HepG2 (cell line): ENCODE measurements around the gene PDLIM7. TPM values are rescaled to one million over a fixed set of nuclear protein-coding genes. Genes with fewer than 3 reads are reported as not detected.

ENCODE experiments used
- SP4 ChIP-seq: sonication (generic); formaldehyde crosslinking; IDR thresholded peaks from 2 replicates; pipeline ENCODE4 v1.8.1; 2023; ENCODE audit warnings: mild to moderate bottlenecking, missing genetic modification reagents
- ZNF335 ChIP-seq: sonication (generic); formaldehyde crosslinking; IDR thresholded peaks from 2 replicates; pipeline ENCODE4 v1.4.0; 2020; ENCODE audit warnings: missing genetic modification reagents
- ZNF383 ChIP-seq: sonication (generic); formaldehyde crosslinking; IDR thresholded peaks from 2 replicates; pipeline ENCODE4 v1.4.0; 2020; ENCODE audit warnings: missing genetic modification reagents, mild to moderate bottlenecking, borderline replicate concordance
- ZNF614 ChIP-seq: IDR thresholded peaks from 2 replicates; pipeline ENCODE4 v1.6.1; 2018; ENCODE audit warnings: missing biosample characterization, missing genetic modification reagents, inconsistent platforms, borderline replicate concordance
- ZZZ3 ChIP-seq: sonication (generic); formaldehyde crosslinking; IDR thresholded peaks from 2 replicates; pipeline ENCODE4 v1.4.0; 2020; ENCODE audit warnings: missing genetic modification reagents, mild to moderate bottlenecking, borderline replicate concordance
- polyA plus RNA-seq, 8 experiments: library from polyadenylated mRNA; depleted of rRNA in 3 of 8; stranded (reverse) in 7 of 8; unstranded in 1 of 8; fragments of >200 nt; fragmentation: Illumina TruSeq in 4 of 8; extraction: Trizol in 4 of 8; gene quantifications; 2 replicates each; pipeline versions ENCODE4 v1.2.1 to v1.2.3, GENCODE V29; 2011 to 2016; ENCODE audit warnings: low read depth in 4 of 8, missing spikeins in 1 of 8, mixed read lengths in 1 of 8; ENCODE audit not compliant: insufficient read depth in 1 of 8
- total RNA-seq, 5 experiments: library from RNA; depleted of rRNA; stranded (reverse); fragments of >200 nt; fragmentation: Illumina TruSeq; extraction: Trizol; gene quantifications; 2 replicates each; pipeline ENCODE4 v1.2.3, GENCODE V29; 2016; ENCODE audit warnings: low read depth in 1 of 5
- TF ChIP-seq, protein P1 (sequence below): sonication (generic); formaldehyde crosslinking; IDR thresholded peaks from 2 replicates; pipeline ENCODE4 v1.8.0; 2022; ENCODE audit warnings: mild to moderate bottlenecking, missing genetic modification reagents
- TF ChIP-seq, protein P2 (sequence below): sonication (generic); formaldehyde crosslinking; IDR thresholded peaks from 2 replicates; pipeline ENCODE4 v1.5.1; 2020; ENCODE audit warnings: missing genetic modification reagents, mild to moderate bottlenecking, borderline replicate concordance
- TF ChIP-seq, protein P3 (sequence below): sonication (generic); formaldehyde crosslinking; IDR thresholded peaks from 2 replicates; pipeline ENCODE4 v1.4.0; 2020; ENCODE audit warnings: mild to moderate bottlenecking, missing genetic modification reagents

The PDLIM7 gene
- total and polyA plus RNA-seq, 2 of the 13 experiments (the other 11 are each of a cell fraction or from before 2014, with no cell fraction given) = 21.1 to 31.3 TPM

DNA sequence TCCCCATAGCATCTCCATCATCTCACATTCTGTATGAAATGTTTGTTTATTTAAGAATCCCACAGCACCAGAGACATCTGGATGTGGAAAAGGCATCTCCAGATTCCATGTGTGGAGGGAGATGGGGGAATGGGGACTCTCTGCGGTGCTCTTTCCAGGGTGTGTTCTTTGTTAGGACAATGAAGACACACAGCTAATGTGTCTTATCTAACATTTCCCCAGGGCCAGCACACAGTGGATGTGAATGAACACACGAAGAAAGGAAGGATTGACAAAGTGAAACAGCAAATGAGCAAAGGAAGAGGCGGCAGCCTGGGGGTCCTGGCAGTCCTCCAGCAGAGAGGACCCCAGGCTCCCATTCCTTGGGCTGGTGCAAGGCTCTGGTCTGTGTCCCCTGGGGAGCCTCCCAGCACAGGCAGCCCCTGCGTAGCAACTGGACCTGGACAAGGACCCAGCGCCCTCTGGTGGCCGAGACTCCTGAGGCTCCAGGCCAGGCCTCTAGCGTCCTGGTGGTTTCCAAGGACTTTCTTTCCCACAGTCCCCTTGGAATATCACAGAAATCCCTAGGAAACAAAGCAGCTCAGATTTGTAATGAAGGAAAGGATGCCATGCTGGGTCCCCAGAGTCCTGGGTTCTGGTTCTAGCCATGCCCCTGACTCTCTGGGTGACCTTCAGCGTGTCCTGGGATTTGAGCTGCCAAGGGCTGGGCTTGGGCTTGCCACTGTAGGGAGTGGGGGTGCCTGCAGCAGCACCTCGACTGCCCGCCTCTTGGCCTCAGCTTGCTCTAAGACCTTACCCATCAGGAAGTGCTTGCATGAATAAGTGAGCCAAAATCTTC lies 3.5 kb upstream of the PDLIM7 start (continued):
- TF ChIP-seq, protein P1, sequence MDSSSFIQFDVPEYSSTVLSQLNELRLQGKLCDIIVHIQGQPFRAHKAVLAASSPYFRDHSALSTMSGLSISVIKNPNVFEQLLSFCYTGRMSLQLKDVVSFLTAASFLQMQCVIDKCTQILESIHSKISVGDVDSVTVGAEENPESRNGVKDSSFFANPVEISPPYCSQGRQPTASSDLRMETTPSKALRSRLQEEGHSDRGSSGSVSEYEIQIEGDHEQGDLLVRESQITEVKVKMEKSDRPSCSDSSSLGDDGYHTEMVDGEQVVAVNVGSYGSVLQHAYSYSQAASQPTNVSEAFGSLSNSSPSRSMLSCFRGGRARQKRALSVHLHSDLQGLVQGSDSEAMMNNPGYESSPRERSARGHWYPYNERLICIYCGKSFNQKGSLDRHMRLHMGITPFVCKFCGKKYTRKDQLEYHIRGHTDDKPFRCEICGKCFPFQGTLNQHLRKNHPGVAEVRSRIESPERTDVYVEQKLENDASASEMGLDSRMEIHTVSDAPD = no peak
- TF ChIP-seq ZNF614 (CRISPR knock-in tag) = no peak
- 0 out of 2 replicates have a peak, but pooled peaks have one; percentile 16 for TF ChIP-seq ZNF335 (CRISPR knock-in tag)
- TF ChIP-seq, protein P2, sequence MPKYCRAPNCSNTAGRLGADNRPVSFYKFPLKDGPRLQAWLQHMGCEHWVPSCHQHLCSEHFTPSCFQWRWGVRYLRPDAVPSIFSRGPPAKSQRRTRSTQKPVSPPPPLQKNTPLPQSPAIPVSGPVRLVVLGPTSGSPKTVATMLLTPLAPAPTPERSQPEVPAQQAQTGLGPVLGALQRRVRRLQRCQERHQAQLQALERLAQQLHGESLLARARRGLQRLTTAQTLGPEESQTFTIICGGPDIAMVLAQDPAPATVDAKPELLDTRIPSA (CRISPR knock-in tag) = no peak
- TF ChIP-seq, protein P3, sequence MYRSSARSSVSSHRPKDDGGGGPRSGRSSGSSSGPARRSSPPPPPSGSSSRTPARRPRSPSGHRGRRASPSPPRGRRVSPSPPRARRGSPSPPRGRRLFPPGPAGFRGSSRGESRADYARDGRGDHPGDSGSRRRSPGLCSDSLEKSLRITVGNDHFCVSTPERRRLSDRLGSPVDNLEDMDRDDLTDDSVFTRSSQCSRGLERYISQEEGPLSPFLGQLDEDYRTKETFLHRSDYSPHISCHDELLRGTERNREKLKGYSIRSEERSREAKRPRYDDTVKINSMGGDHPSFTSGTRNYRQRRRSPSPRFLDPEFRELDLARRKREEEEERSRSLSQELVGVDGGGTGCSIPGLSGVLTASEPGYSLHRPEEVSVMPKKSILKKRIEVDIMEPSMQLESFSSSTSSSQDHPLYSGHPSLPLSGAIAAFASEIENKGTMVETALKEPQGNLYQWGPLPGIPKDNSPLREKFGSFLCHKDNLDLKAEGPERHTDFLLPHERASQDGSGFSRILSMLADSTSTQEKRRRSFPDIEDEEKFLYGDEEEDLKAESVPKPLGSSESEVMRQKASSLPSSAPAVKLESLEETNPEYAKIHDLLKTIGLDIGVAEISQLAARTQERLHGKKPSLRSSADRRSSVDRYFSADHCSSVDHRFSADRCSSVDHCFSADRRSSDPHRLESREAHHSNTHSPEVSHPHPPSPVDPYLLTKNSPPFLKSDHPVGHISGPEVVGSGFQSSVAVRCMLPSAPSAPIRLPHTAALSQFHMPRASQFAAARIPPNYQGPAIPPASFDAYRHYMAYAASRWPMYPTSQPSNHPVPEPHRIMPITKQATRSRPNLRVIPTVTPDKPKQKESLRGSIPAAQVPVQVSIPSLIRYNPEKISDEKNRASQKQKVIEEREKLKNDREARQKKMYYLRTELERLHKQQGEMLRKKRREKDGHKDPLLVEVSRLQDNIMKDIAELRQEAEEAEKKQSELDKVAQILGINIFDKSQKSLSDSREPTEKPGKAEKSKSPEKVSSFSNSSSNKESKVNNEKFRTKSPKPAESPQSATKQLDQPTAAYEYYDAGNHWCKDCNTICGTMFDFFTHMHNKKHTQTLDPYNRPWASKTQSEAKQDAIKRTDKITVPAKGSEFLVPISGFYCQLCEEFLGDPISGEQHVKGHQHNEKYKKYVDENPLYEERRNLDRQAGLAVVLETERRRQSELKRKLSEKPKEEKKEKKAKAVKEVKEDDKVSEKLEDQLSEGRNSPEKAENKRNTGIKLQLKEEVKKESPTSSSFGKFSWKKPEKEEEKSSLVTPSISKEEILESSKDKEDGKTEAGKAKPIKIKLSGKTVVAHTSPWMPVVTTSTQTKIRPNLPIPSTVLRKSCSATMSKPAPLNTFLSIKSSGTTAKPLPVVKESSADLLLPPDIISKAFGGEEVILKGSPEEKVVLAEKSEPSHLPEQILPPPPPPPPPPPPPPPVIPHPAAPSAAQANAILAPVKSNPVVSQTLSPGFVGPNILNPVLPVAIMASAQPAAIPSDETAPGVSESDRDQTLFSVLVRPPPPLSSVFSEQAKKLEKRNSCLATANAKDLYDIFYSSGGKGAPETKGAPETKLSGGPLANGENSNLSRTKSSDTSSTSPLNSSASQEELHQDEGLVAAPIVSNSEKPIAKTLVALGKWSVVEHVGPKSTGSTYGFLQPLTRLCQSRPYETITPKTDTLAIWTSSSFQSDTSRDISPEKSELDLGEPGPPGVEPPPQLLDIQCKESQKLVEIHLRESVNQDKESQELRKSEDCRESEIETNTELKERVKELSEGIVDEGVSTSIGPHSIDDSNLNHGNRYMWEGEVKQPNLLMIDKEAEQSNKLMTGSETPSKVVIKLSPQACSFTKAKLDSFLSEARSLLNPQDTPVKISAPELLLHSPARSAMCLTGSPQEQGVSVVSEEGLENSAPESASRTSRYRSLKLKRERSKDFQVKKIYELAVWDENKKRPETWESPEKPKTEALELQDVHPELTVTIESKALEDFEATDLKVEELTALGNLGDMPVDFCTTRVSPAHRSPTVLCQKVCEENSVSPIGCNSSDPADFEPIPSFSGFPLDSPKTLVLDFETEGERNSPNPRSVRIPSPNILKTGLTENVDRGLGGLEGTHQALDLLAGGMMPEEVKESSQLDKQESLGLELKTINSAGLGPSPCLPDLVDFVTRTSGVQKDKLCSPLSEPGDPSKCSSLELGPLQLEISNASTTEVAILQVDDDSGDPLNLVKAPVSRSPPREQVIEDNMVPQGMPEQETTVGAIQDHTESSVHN (CRISPR knock-in tag) = no peak
- no peak for TF ChIP-seq SP4 (CRISPR knock-in tag)
- TF ChIP-seq ZNF383 (CRISPR knock-in tag) = no peak
- TF ChIP-seq ZZZ3 (CRISPR knock-in tag) = no peak
